ENCODE data around the gene PAQR8. TPM values are rescaled to one million over a fixed set of nuclear protein-coding genes. Genes with fewer than 3 reads are reported as not detected.

Gene PAQR8, protein sequence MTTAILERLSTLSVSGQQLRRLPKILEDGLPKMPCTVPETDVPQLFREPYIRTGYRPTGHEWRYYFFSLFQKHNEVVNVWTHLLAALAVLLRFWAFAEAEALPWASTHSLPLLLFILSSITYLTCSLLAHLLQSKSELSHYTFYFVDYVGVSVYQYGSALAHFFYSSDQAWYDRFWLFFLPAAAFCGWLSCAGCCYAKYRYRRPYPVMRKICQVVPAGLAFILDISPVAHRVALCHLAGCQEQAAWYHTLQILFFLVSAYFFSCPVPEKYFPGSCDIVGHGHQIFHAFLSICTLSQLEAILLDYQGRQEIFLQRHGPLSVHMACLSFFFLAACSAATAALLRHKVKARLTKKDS
- total RNA-seq, result 3.3 and 4.8 TPM in 2 replicates

DNA sequence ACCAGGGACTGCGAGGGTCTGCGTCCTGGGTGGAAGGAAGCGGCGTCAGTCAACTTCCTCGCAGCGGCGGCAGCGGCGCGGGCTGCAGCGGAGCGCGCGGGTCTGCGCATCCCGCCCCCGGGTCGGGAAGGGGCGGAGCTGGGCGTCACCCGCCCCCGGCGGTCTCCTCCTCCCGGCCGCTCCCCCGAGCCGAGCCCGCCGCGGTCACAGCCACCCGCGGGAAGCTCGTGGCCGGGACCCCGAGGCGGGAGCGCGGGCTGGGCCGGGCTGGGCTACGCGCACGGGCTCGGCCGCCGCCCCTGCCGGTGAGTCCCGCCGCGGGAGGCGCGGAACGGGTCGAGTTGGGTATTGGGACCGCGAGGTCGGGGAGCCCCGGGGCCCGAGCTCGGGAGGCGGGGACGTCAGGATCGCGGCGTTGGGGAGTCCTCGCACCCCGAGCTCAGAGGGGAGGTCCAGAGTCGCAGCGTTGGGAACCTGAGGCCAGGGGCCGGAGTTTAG lies at the start of gene PAQR8:
PAQR8 (plus strand) TSS at position 207 of the 498 bp plus-strand sequence. CDS start 41,063 bp downstream, outside the sequence.

DNA sequence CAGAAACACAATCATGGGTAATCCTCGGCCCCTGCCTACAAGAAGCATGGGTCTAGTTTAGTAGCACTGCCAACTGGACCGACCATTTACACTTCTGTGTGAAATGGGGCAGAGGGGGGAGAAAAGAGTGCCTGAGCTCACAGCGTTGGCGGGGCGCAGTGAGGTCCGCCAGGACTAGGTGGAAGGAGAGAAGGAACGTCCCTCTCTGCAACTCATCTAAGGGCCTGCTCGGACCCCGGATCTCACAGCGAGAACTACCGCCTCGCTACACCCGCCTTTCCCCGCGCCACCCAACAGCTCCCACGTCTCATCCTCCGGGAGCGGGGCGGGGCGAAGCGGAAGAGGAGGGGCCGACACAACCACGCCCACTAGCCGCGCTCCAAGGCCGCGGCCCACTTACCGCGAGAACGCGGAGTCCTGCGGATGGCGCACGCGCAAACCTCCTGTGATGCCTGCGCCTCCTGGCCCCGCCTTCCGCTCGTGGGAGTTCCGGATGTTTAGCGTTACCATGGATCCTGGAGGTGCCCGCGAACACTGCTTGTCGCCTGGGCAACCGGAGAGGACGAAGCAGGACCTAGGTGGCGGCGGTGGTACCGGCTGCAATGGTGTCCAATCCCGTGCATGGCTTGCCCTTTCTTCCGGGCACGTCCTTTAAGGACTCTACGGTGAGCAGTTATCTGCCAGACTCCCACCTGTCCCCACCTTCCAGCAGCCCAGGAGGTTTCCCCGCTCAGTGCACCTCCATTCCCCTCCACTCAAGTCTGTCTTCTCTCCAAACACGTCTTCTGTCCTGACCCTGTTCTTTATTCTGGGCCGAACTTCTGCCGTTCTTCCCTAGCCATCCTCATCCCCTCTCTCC lies 58.1 kb downstream of the PAQR8 start, which contains the start of gene EFHC1:
EFHC1 (plus strand) TSS at position 534 of the 859 bp plus-strand sequence; CDS start at position 603, 69 bp downstream.

Other genes starting within 250 kb of the PAQR8 start
- gene IL17A, start 175.8 kb upstream of the PAQR8 start, total RNA-seq, result not detected in 2 replicates
- not detected in 2 replicates for gene IL17F, start 117.7 kb upstream of the PAQR8 start, total RNA-seq
- gene MCM3, start 77.4 kb upstream of the PAQR8 start, total RNA-seq, result 27.6 and 85.1 TPM in 2 replicates
- 23.6 and 24.6 TPM in 2 replicates for gene EFHC1, start 58.2 kb downstream of the PAQR8 start, total RNA-seq
- 36.8 and 38.3 TPM in 2 replicates for gene TRAM2, start 214.9 kb downstream of the PAQR8 start, total RNA-seq